Tibial nerve (tissue), 4 donors: ENCODE measurements around the gene KRTAP10-1. TPM values are rescaled to one million over a fixed set of nuclear protein-coding genes. Genes with fewer than 3 reads are reported as not detected.

Source experiments
- DNase-seq, 2 donors: peaks; one replicate each; pipeline ENCODE4 v3.0.0-alpha.2; 2019; ENCODE audit warnings: low spot score in 2 of 2
- H3K27ac ChIP-seq, 4 donors: fragments of 200-600 bp; sonication (generic) in 3 of 4; one replicate each; pipeline ENCODE4 v1.5.1; 2017 to 2019; ENCODE audit warnings: mild to moderate bottlenecking in 1 of 4
- H3K27me3 ChIP-seq, 2 donors: fragments of 200-600 bp; sonication (generic) in 1 of 2; one replicate each; pipeline versions ENCODE4 v1.5.1 to v1.6.0; 2017 to 2019
- H3K36me3 ChIP-seq, 3 donors: fragments of 200-600 bp; sonication (generic); one replicate each; pipeline ENCODE4 v1.5.1; 2018 to 2019
- H3K4me1 ChIP-seq, 4 donors: fragments of 200-600 bp; sonication (generic) in 3 of 4; one replicate each; pipeline ENCODE4 v1.5.1; 2017 to 2019
- H3K4me3 ChIP-seq, 4 donors: fragments of 200-600 bp; sonication (generic) in 3 of 4; one replicate each; pipeline ENCODE4 v1.5.1; 2017 to 2019; ENCODE audit warnings: mild to moderate bottlenecking in 1 of 4, moderate library complexity in 1 of 4
- H3K9me3 ChIP-seq, 4 donors: fragments of 200-600 bp; sonication (generic) in 3 of 4; one replicate each; pipeline ENCODE4 v1.5.1; 2017 to 2019
- EP300 ChIP-seq, 2 donors: sonication (generic); formaldehyde crosslinking; IDR thresholded peaks; one replicate each; pipeline ENCODE4 v1.6.1; 2017; ENCODE audit warnings: antibody characterized with exemption in 2 of 2, mild to moderate bottlenecking in 1 of 2
- POLR2A ChIP-seq, 2 donors: fragments of 450-650 bp; IDR thresholded peaks; one replicate each; pipeline ENCODE4 v1.6.1; 2017; ENCODE audit warnings: antibody characterized with exemption in 2 of 2, mild to moderate bottlenecking in 2 of 2, moderate library complexity in 2 of 2
- WGBS, 2 donors: methylation state at CpG; one replicate each; pipeline ENCODE4 v1.1.5; 2018; 5-methylcytosine and 5-hydroxymethylcytosine counted together
- total RNA-seq, 4 donors: library from RNA; depleted of rRNA; stranded (reverse); fragments of >200 nt; gene quantifications; one replicate each; pipeline ENCODE4 v1.1.0, GENCODE V29; 2016
- TF ChIP-seq, protein P1 (sequence below), 5 experiments: fragments of 200-600 bp in 3 of 5; fragments of 450-650 bp in 2 of 5; sonication (generic) in 3 of 5; IDR thresholded peaks; one replicate each; pipeline ENCODE4 v1.5.1; 2016 to 2019; ENCODE audit warnings: antibody characterized with exemption in 5 of 5, mild to moderate bottlenecking in 3 of 5, moderate library complexity in 2 of 5

KRTAP10-1 gene
- total RNA-seq, 4 donors from 2014 or later: not detected

DNA sequence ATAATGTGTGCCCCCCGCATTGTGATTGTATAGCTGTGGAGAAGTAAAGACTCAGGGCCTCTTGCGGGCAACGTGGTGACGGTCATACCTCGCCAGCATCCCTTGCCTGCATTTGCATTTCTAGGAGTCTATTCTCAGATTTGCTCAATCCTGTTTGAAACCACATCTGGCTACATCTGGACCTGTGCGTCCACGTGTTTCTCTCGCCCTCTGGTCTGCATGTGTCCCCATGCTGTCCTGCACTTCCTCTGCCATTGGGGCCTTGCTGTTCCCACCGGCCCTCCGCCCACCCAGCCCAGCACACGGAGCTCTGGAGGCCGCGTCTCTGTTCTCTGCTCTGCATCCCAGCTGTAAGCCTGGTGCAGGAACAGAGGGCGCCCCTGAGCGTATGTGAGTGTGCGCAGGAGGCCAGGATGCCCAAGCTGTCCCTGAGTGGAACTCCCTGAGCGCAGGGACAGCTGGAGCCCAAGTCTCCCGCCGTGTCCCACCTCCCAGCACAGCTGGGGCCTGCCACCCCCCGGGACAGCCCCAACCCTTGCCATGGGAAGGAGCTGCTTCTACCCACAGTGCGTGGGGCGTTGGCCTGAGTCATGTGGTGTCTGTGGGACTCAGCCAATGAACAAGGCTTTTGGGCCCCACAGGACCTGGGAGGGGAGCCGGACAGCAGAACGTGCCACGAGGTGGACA, 9.7 kb upstream of the KRTAP10-1 start:
- no peak overlapping the region for H3K27ac ChIP-seq
- H3K27me3 ChIP-seq: peaks cover 0 to 22% of the 10 kb centered on the region in 2 donors
- 53 to 64% methylated on average over 21 to 25 of the region's 25 CpGs for WGBS, 2 donors
- TF ChIP-seq EP300 (IDR thresholded peaks at IDR 0.05): no peak
- no peak for TF ChIP-seq POLR2A (IDR thresholded peaks at IDR 0.05)
- TF ChIP-seq, protein P1, sequence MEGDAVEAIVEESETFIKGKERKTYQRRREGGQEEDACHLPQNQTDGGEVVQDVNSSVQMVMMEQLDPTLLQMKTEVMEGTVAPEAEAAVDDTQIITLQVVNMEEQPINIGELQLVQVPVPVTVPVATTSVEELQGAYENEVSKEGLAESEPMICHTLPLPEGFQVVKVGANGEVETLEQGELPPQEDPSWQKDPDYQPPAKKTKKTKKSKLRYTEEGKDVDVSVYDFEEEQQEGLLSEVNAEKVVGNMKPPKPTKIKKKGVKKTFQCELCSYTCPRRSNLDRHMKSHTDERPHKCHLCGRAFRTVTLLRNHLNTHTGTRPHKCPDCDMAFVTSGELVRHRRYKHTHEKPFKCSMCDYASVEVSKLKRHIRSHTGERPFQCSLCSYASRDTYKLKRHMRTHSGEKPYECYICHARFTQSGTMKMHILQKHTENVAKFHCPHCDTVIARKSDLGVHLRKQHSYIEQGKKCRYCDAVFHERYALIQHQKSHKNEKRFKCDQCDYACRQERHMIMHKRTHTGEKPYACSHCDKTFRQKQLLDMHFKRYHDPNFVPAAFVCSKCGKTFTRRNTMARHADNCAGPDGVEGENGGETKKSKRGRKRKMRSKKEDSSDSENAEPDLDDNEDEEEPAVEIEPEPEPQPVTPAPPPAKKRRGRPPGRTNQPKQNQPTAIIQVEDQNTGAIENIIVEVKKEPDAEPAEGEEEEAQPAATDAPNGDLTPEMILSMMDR (IDR thresholded peaks at IDR 0.05): no peak
- H3K9me3 ChIP-seq: peaks cover 0 to 31% (median 6%) of the 10 kb centered on the region in 4 donors
- no peak overlapping the region for H3K4me3 ChIP-seq
- DNase-seq: no peak
- no peaks in the 10 kb centered on the region for H3K36me3 ChIP-seq
- no peaks in the 10 kb centered on the region for H3K4me1 ChIP-seq

DNA sequence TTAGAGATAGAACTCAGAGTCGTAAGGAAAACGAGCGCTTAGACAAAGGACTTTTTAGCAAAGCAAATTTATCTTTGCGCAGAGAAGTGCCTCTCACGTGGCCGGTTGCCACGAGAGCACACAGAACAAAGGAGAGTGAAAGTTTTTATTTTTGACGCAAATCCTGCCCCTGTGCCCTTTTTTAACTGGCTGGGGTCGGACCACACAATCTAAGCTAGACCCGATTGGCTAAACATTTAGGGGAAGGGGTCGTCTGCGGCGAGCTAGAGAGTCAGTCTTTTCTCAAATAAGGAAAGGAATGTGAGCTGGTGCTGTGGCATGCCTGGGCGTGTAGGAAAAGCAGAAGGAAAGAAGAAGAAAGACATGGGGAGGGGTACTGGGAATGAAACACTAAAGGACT, 8.9 kb upstream of the KRTAP10-1 start:
- Histone ChIP-seq H3K4me1 (no peaks in the 10 kb centered on the region), H3K4me3 (no peak overlapping the region), H3K27ac (no peak overlapping the region), H3K27me3 (peaks cover 0 to 22% of the 10 kb centered on the region in 2 donors), H3K9me3 (peaks cover 0 to 27% (median 6%) of the 10 kb centered on the region in 4 donors), H3K36me3 (no peaks in the 10 kb centered on the region)
- DNase-seq: no peak
- 17 to 25% methylated on average over 14 of the region's 14 CpGs for WGBS, 2 donors
- TF ChIP-seq POLR2A (IDR thresholded peaks at IDR 0.05) (no peak), EP300 (IDR thresholded peaks at IDR 0.05) (no peak)
- TF ChIP-seq, protein P1 (IDR thresholded peaks at IDR 0.05): no peak

DNA sequence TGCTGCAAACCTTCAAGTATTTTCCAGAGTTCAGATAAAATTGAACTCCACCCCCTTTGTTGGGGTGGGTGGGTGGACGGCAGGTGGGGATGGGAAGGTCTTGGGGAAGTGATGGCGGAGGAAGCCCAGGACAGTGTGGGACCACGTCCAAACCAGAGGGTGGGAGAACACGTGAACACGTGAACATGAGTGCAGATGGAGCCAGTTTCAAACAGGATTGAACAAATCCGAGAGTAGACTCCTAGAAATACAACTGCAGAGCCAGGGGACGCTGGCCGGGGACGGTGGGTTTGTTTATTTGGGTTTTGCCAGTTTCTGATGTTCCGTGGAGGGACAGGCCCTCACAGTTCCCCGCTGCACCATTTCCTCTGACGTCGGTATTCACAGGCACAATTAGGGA, 8.4 kb upstream of the KRTAP10-1 start:
- DNase-seq: no peak

DNA sequence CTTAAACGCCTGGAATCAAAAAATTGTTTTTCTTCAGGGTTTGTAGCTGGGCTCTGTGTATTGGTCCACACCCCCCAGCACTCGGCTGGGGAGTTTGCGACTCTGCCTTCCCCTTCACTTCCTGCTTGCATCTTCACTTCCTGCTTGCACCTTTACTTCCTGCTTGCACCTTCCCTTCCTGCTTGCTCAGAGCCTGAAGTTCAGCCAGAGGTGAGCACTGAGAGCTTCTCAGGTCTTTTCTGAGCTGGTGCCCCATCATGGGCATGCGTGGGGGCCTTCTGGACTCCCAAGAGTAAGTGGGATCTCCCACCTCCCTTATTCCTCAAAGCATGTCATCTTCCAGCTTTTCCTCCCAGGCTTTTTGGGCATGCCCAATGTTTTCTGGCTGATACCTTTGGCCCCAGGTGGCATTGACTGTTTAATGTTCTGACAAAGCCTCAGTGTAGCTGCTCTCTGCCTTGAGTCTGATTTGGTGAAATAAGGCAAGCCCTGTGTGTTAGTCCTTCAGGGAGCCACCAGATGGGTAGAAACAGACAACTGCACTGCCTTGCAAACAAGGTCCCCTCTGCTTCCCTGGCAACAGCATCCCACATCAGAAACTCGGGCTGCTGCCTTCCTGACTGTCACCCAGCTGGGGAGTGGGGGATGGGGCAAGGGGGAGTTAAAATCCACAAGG, 7.8 kb upstream of the KRTAP10-1 start:
- Histone ChIP-seq H3K27ac (no peak overlapping the region), H3K9me3 (peaks cover 0 to 36% (median 6%) of the 10 kb centered on the region in 4 donors), H3K27me3 (peaks cover 0 to 22% of the 10 kb centered on the region in 2 donors), H3K4me1 (no peaks in the 10 kb centered on the region), H3K36me3 (no peaks in the 10 kb centered on the region), H3K4me3 (no peak overlapping the region)
- WGBS, 2 donors: 54 to 55% methylated on average over 5 of the region's 5 CpGs
- DNase-seq: no peak
- TF ChIP-seq POLR2A (IDR thresholded peaks at IDR 0.05): no peak
- no peak for TF ChIP-seq EP300 (IDR thresholded peaks at IDR 0.05)
- TF ChIP-seq, protein P1 (IDR thresholded peaks at IDR 0.05): no peak

More for the DNA sequence above, 8.4 kb upstream of the KRTAP10-1 start:
- Histone ChIP-seq H3K36me3 (no peaks in the 10 kb centered on the region), H3K4me1 (no peaks in the 10 kb centered on the region), H3K27ac (no peak overlapping the region), H3K27me3 (peaks cover 0 to 22% of the 10 kb centered on the region in 2 donors), H3K4me3 (no peak overlapping the region), H3K9me3 (peaks cover 0 to 31% (median 6%) of the 10 kb centered on the region in 4 donors)
- 54 to 63% methylated on average over 13 of the region's 13 CpGs for WGBS, 2 donors
- TF ChIP-seq, protein P1 (IDR thresholded peaks at IDR 0.05): no peak
- TF ChIP-seq POLR2A (IDR thresholded peaks at IDR 0.05): no peak
- TF ChIP-seq EP300 (IDR thresholded peaks at IDR 0.05): no peak

DNA sequence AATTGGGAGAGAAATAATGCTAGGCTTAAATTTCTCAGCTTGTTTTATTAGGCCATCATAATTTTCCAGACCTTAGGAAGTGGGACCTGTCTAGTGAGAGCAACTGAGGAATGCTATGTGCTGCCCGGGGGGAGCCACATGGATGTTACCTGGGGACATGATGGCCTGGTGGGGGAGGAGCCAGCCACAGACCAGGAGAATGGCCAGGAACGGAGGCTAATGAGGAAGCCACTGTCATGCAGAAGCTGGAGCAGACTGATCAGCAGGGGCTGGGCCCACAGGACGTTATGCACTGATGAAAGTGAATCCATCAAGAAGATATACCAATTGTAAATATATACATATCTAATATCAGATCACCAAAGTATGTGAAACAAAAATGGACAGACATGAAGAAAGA, 4.6 kb upstream of the KRTAP10-1 start:
- Histone ChIP-seq H3K9me3 (peaks cover 0 to 53% (median 8%) of the 10 kb centered on the region in 4 donors), H3K27me3 (peaks cover 0 to 10% of the 10 kb centered on the region in 2 donors), H3K4me3 (no peak overlapping the region), H3K4me1 (no peaks in the 10 kb centered on the region), H3K36me3 (no peaks in the 10 kb centered on the region), H3K27ac (no peak overlapping the region)
- DNase-seq: no peak
- TF ChIP-seq POLR2A (IDR thresholded peaks at IDR 0.05): no peak
- no peak for TF ChIP-seq EP300 (IDR thresholded peaks at IDR 0.05)
- TF ChIP-seq, protein P1 (IDR thresholded peaks at IDR 0.05): no peak
- WGBS, 2 donors: 66 to 69% methylated on average over 3 of the region's 3 CpGs
